HEK293 (cell line): ENCODE data around the gene SERTAD4.
A peak's percentile ranks its signal among the peaks of the same experiment; 100 is the strongest.

Source experiments
- CTCF ChIA-PET: fragments of 350-600 bp; formaldehyde crosslinking; extraction: SDS; loops from one replicate; lab custom pipeline; 2021; ENCODE audit warnings: antibody characterized with exemption; lab: Yijun Ruan, JAX
- POLR2A ChIA-PET: fragments of 300-600 bp; formaldehyde crosslinking; extraction: SDS; loops from one replicate; lab custom pipeline; 2020; ENCODE audit warnings: antibody characterized with exemption, inconsistent platforms; lab: Yijun Ruan, JAX
- H3K27ac ChIP-seq: fragments of 200-500 bp; sonication (Bioruptor generic); 2 replicates; pipeline ENCODE4 v1.5.1; 2014; ENCODE audit warnings: low read depth, low read length, control low read depth, inconsistent platforms; ENCODE audit errors: extremely low read depth
- H3K36me3 ChIP-seq, 2 experiments: fragments of 200-500 bp in 1 of 2; sonication (Bioruptor generic) in 1 of 2; 1 replicate in 1 of 2; 2 replicates in 1 of 2; pipeline ENCODE4 v1.5.1; 2014 to 2017; ENCODE audit warnings: inconsistent platforms in 2 of 2, low read length in 2 of 2; ENCODE audit not compliant: control insufficient read depth in 2 of 2, insufficient read depth in 1 of 2
- H3K4me1 ChIP-seq: fragments of 200-500 bp; sonication (Bioruptor generic); 2 replicates; pipeline ENCODE4 v1.5.1; 2014; ENCODE audit warnings: mild to moderate bottlenecking, low read length, inconsistent platforms; ENCODE audit not compliant: control insufficient read depth, insufficient read depth
- H3K4me3 ChIP-seq: 2 replicates; pipeline ENCODE4 v1.5.1; 2011; ENCODE audit warnings: low read depth, mild to moderate bottlenecking, control low read depth, low read length, moderate library complexity
- H3K9me3 ChIP-seq: fragments of 200-500 bp; sonication (Bioruptor generic); 2 replicates; pipeline ENCODE4 v1.5.1; 2014; ENCODE audit warnings: low read depth, low read length, inconsistent platforms; ENCODE audit not compliant: control insufficient read depth, insufficient read depth
- EGR2 ChIP-seq: fragments of 450-650 bp; formaldehyde crosslinking; IDR thresholded peaks from 2 replicates; pipeline ENCODE4 v1.5.1; 2016; ENCODE audit warnings: low read depth, missing biosample characterization, missing genetic modification characterization
- FEZF1 ChIP-seq: fragments of 450-650 bp; formaldehyde crosslinking; IDR thresholded peaks from 2 replicates; pipeline ENCODE4 v1.5.1; 2016; ENCODE audit warnings: missing biosample characterization, missing genetic modification characterization
- GFI1B ChIP-seq: fragments of 450-650 bp; formaldehyde crosslinking; IDR thresholded peaks from 2 replicates; pipeline ENCODE4 v1.5.1; 2016; ENCODE audit warnings: missing biosample characterization, missing genetic modification characterization
- GLIS1 ChIP-seq: fragments of 450-650 bp; formaldehyde crosslinking; IDR thresholded peaks from 2 replicates; pipeline ENCODE4 v1.5.1; 2016; ENCODE audit warnings: missing biosample characterization, missing genetic modification characterization
- IKZF3 ChIP-seq: fragments of 450-650 bp; IDR thresholded peaks from 2 replicates; pipeline ENCODE4 v1.5.0; 2018; ENCODE audit warnings: missing biosample characterization, mild to moderate bottlenecking, missing genetic modification characterization, moderate library complexity
- MYNN ChIP-seq: fragments of 450-650 bp; formaldehyde crosslinking; IDR thresholded peaks from 2 replicates; pipeline ENCODE4 v1.5.1; 2016; ENCODE audit warnings: missing biosample characterization, missing genetic modification characterization, borderline replicate concordance
- MZF1 ChIP-seq: fragments of 450-650 bp; formaldehyde crosslinking; IDR thresholded peaks from 2 replicates; pipeline ENCODE4 v1.5.1; 2017; ENCODE audit warnings: missing biosample characterization, missing genetic modification characterization, borderline replicate concordance
- OSR2 ChIP-seq: fragments of 450-650 bp; formaldehyde crosslinking; IDR thresholded peaks from 2 replicates; pipeline ENCODE4 v1.5.1; 2016; ENCODE audit warnings: missing biosample characterization, missing genetic modification characterization
- PRDM1 ChIP-seq: fragments of 450-650 bp; formaldehyde crosslinking; IDR thresholded peaks from 2 replicates; pipeline ENCODE4; 2016; ENCODE audit warnings: missing biosample characterization, missing genetic modification characterization
- SP3 ChIP-seq: fragments of 450-650 bp; formaldehyde crosslinking; IDR thresholded peaks from 2 replicates; pipeline ENCODE4 v1.5.1; 2016; ENCODE audit warnings: missing biosample characterization, missing genetic modification characterization
- SP7 ChIP-seq: fragments of 450-650 bp; formaldehyde crosslinking; IDR thresholded peaks from 2 replicates; pipeline ENCODE4 v1.5.1; 2016; ENCODE audit warnings: missing biosample characterization, missing genetic modification characterization
- TRIM28 ChIP-seq: IDR thresholded peaks from 2 replicates; pipeline ENCODE4 v1.6.1; 2011; ENCODE audit warnings: low read length, control low read depth, borderline replicate concordance
- WT1 ChIP-seq: fragments of 450-650 bp; formaldehyde crosslinking; IDR thresholded peaks from 2 replicates; pipeline ENCODE4 v1.5.1; 2016; ENCODE audit warnings: missing biosample characterization, missing genetic modification characterization
- ZBTB20 ChIP-seq: fragments of 450-650 bp; formaldehyde crosslinking; IDR thresholded peaks from 2 replicates; pipeline ENCODE4 v1.5.1; 2016; ENCODE audit warnings: missing biosample characterization, missing genetic modification characterization
- ZEB2 ChIP-seq: fragments of 450-650 bp; formaldehyde crosslinking; IDR thresholded peaks from 2 replicates; pipeline ENCODE4 v1.5.1; 2016; ENCODE audit warnings: missing biosample characterization, missing genetic modification characterization
- ZNF155 ChIP-seq: fragments of 450-650 bp; formaldehyde crosslinking; IDR thresholded peaks from 2 replicates; pipeline ENCODE4 v1.5.1; 2016; ENCODE audit warnings: missing biosample characterization, missing genetic modification characterization
- ZNF19 ChIP-seq: fragments of 450-650 bp; formaldehyde crosslinking; IDR thresholded peaks from 2 replicates; pipeline ENCODE4; 2016; ENCODE audit warnings: missing biosample characterization, missing genetic modification characterization, low read depth
- ZNF335 ChIP-seq: fragments of 450-650 bp; formaldehyde crosslinking; conservative IDR thresholded peaks from 2 replicates; pipeline ENCODE4 v1.5.1; 2016; ENCODE audit warnings: missing biosample characterization, missing genetic modification characterization
- ZNF433 ChIP-seq: fragments of 450-650 bp; formaldehyde crosslinking; IDR thresholded peaks from 2 replicates; pipeline ENCODE4 v1.5.1; 2016; ENCODE audit warnings: missing biosample characterization, missing genetic modification characterization, low read depth
- ZNF544 ChIP-seq: fragments of 450-650 bp; formaldehyde crosslinking; IDR thresholded peaks from 2 replicates; pipeline ENCODE4 v1.5.0; 2017; ENCODE audit warnings: missing biosample characterization, missing genetic modification characterization
- ZNF600 ChIP-seq: fragments of 450-650 bp; formaldehyde crosslinking; IDR thresholded peaks from 2 replicates; pipeline ENCODE4 v1.5.1; 2016; ENCODE audit warnings: missing biosample characterization, missing genetic modification characterization
- ZNF76 ChIP-seq: fragments of 450-650 bp; formaldehyde crosslinking; IDR thresholded peaks from 2 replicates; pipeline ENCODE4; 2016; ENCODE audit warnings: low read depth, missing biosample characterization, missing genetic modification characterization, borderline replicate concordance
- ZNF785 ChIP-seq: fragments of 450-650 bp; formaldehyde crosslinking; IDR thresholded peaks from 2 replicates; pipeline ENCODE4 v1.5.1; 2016; ENCODE audit warnings: missing biosample characterization, missing genetic modification characterization
- TF ChIP-seq, protein P1 (sequence below): fragments of 450-650 bp; formaldehyde crosslinking; conservative IDR thresholded peaks from 2 replicates; pipeline ENCODE4 v1.5.1; 2016; ENCODE audit warnings: low read depth, missing biosample characterization, missing genetic modification characterization
- TF ChIP-seq, protein P2 (sequence below): fragments of 450-650 bp; formaldehyde crosslinking; conservative IDR thresholded peaks from 2 replicates; pipeline ENCODE4 v1.5.1; 2016; ENCODE audit warnings: low read depth, missing biosample characterization, missing genetic modification characterization
- TF ChIP-seq, protein P3 (sequence below): fragments of 450-650 bp; formaldehyde crosslinking; IDR thresholded peaks from 2 replicates; pipeline ENCODE4 v1.5.1; 2016; ENCODE audit warnings: missing biosample characterization, missing genetic modification characterization

Gene SERTAD4

DNA sequence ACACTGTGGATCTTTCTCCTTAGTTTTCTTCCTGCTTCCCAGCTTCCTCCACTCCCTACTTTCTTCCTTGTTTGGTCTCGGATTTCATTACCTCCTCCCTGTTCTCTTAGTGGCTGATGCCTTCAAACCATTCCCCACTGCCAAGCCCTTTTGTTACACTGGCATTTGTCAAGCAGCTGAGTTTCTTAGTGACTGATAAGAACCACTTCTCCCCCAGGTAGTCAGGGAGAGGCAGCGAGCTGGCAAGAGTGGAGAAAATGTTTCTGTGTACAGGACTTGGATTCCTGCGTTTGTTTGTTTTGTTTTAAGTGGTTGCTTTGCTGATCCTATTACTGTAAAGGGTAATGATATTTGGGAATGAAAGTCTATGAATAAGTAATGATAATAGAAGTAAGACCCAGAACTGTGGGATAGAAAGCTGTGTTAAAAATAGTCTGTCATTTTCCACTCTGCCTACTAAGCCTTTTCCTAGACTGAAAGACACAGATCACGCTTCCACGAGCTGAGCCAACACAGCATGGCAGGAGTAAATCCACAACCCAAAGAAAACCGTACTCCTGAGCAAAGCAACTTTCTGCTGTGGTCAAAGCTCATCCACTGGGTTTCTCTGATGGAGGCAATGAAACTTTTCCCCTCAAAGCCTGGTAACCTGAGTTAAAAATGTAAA is 10.1 kb upstream of the SERTAD4 start:
- CTCF ChIA-PET: interaction anchor here (0.9 to 1.8 kb wide), 3 partner anchors 11 to 88 kb away, joined by 3 to 13 read pairs (median 4); no protein-coding TSS in a partner anchor
- 0 out of 2 replicates have a peak overlapping the region, but pooled peaks have one; percentile 5 for H3K27ac ChIP-seq
- H3K36me3 ChIP-seq: no peaks in the 10 kb centered on the region
- H3K4me3 ChIP-seq: no peak overlapping the region
- POLR2A ChIA-PET: interaction anchor here (1.1 to 1.7 kb wide), 5 partner anchors 10 to 72 kb away, joined by 3 to 9 read pairs (median 5); partner anchors contain the start of gene SERTAD4
- H3K4me1 ChIP-seq: 0 out of 2 replicates have a peak, but pooled peaks cover 5% of the 10 kb centered on the region
- no peaks in the 10 kb centered on the region for H3K9me3 ChIP-seq
- TF ChIP-seq WT1 (tag by site-specific recombination) (peak; percentile 77), ZNF76 (tag by site-specific recombination) (peak; percentile 69; the same call in 1 of the 2 replicates), PRDM1 (peak; percentile 86), ZNF19 (tag by site-specific recombination) (no peak), ZNF785 (no peak), ZNF433 (no peak), OSR2 (tag by site-specific recombination) (0 out of 2 replicates have a peak, but pooled peaks have one; percentile 41), TRIM28 (peak; percentile 85), GLIS1 (tag by site-specific recombination) (peak; percentile 67), FEZF1 (tag by site-specific recombination) (peak; percentile 62; the same call in 1 of the 2 replicates), MZF1 (peak; percentile 96), SP3 (tag by site-specific recombination) (no peak), ZEB2 (tag by site-specific recombination) (0 out of 2 replicates have a peak, but pooled peaks have one; percentile 10), SP7 (tag by site-specific recombination) (0 out of 2 replicates have a peak, but pooled peaks have one; percentile 23), MYNN (tag by site-specific recombination) (no peak), IKZF3 (tag by site-specific recombination) (peak; percentile 42; the same call in 1 of the 2 replicates), EGR2 (tag by site-specific recombination) (no peak), ZNF544 (no peak), ZBTB20 (tag by site-specific recombination) (peak; percentile 69), ZNF335 (peak; percentile 41), ZNF155 (tag by site-specific recombination) (no peak), ZNF600 (peak; percentile 58), GFI1B (tag by site-specific recombination) (no peak)
- TF ChIP-seq, protein P1, sequence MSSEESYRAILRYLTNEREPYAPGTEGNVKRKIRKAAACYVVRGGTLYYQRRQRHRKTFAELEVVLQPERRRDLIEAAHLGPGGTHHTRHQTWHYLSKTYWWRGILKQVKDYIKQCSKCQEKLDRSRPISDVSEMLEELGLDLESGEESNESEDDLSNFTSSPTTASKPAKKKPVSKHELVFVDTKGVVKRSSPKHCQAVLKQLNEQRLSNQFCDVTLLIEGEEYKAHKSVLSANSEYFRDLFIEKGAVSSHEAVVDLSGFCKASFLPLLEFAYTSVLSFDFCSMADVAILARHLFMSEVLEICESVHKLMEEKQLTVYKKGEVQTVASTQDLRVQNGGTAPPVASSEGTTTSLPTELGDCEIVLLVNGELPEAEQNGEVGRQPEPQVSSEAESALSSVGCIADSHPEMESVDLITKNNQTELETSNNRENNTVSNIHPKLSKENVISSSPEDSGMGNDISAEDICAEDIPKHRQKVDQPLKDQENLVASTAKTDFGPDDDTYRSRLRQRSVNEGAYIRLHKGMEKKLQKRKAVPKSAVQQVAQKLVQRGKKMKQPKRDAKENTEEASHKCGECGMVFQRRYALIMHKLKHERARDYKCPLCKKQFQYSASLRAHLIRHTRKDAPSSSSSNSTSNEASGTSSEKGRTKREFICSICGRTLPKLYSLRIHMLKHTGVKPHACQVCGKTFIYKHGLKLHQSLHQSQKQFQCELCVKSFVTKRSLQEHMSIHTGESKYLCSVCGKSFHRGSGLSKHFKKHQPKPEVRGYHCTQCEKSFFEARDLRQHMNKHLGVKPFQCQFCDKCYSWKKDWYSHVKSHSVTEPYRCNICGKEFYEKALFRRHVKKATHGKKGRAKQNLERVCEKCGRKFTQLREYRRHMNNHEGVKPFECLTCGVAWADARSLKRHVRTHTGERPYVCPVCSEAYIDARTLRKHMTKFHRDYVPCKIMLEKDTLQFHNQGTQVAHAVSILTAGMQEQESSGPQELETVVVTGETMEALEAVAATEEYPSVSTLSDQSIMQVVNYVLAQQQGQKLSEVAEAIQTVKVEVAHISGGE (tag by site-specific recombination): 0 out of 2 replicates have a peak, but pooled peaks have one; percentile 11
- TF ChIP-seq, protein P2, sequence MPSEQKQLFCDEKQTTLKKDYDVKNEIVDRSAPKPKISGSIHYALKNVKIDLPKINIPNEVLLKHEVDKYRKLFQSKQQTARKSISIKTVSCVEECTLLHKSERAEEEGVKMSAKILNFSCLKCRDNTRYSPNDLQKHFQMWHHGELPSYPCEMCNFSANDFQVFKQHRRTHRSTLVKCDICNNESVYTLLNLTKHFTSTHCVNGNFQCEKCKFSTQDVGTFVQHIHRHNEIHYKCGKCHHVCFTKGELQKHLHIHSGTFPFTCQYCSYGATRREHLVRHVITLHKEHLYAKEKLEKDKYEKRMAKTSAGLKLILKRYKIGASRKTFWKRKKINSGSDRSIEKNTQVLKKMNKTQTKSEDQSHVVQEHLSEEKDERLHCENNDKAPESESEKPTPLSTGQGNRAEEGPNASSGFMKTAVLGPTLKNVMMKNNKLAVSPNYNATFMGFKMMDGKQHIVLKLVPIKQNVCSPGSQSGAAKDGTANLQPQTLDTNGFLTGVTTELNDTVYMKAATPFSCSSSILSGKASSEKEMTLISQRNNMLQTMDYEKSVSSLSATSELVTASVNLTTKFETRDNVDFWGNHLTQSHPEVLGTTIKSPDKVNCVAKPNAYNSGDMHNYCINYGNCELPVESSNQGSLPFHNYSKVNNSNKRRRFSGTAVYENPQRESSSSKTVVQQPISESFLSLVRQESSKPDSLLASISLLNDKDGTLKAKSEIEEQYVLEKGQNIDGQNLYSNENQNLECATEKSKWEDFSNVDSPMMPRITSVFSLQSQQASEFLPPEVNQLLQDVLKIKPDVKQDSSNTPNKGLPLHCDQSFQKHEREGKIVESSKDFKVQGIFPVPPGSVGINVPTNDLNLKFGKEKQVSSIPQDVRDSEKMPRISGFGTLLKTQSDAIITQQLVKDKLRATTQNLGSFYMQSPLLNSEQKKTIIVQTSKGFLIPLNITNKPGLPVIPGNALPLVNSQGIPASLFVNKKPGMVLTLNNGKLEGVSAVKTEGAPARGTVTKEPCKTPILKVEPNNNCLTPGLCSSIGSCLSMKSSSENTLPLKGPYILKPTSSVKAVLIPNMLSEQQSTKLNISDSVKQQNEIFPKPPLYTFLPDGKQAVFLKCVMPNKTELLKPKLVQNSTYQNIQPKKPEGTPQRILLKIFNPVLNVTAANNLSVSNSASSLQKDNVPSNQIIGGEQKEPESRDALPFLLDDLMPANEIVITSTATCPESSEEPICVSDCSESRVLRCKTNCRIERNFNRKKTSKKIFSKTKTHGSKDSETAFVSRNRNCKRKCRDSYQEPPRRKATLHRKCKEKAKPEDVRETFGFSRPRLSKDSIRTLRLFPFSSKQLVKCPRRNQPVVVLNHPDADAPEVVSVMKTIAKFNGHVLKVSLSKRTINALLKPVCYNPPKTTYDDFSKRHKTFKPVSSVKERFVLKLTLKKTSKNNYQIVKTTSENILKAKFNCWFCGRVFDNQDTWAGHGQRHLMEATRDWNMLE (tag by site-specific recombination): 0 out of 2 replicates have a peak, but pooled peaks have one; percentile 10
- TF ChIP-seq, protein P3, sequence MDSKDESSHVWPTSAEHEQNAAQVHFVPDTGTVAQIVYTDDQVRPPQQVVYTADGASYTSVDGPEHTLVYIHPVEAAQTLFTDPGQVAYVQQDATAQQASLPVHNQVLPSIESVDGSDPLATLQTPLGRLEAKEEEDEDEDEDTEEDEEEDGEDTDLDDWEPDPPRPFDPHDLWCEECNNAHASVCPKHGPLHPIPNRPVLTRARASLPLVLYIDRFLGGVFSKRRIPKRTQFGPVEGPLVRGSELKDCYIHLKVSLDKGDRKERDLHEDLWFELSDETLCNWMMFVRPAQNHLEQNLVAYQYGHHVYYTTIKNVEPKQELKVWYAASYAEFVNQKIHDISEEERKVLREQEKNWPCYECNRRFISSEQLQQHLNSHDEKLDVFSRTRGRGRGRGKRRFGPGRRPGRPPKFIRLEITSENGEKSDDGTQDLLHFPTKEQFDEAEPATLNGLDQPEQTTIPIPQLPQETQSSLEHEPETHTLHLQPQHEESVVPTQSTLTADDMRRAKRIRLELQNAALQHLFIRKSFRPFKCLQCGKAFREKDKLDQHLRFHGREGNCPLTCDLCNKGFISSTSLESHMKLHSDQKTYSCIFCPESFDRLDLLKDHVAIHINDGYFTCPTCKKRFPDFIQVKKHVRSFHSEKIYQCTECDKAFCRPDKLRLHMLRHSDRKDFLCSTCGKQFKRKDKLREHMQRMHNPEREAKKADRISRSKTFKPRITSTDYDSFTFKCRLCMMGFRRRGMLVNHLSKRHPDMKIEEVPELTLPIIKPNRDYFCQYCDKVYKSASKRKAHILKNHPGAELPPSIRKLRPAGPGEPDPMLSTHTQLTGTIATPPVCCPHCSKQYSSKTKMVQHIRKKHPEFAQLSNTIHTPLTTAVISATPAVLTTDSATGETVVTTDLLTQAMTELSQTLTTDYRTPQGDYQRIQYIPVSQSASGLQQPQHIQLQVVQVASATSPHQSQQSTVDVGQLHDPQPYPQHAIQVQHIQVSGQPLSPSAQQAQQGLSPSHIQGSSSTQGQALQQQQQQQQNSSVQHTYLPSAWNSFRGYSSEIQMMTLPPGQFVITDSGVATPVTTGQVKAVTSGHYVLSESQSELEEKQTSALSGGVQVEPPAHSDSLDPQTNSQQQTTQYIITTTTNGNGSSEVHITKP (tag by site-specific recombination): peak; percentile 53
